HG03439 (cell line): ENCODE data around the gene SLC22A6.

Experiments used
- ATAC-seq: cut with Tn5 transposase; IDR thresholded peaks from one replicate; pipeline ENCODE4 v1.9.1; 2021; ENCODE audit warnings: mild to moderate bottlenecking, moderate library complexity; ENCODE audit not compliant: unreplicated experiment

The SLC22A6 gene

DNA sequence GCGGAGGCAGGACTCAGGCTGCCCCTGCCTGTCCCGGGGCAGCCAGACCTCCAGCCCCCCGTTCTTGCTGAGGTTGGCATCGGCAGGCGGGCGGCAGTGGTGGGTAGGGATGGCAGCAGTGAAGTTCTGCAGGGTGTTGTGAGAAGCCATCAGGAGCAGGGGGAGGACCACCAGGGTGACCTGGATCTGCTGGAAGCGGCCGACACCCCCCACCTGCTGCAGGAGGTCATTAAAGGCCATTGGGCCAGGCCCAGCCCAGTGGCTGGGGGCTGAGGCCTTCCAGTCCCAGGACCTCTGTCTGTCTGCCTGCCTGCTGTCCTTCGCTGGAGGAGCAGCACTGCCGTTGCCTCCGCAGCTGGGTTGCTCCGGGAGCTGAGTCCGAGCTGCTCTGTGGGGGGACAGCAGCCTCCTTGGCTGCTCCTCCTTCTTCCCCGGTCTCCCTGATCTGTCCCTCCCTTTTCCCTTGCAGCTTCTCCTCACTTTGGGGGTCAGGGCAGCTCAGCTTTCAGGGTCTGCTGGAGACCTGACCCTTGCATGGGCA lies at the start of gene SLC22A6:
SLC22A6 (minus strand) TSS at position 517 of the 541 bp plus-strand sequence; CDS start at position 240, 277 bp downstream.
- no peak for ATAC-seq

- no peak for ATAC-seq
Observed at GRCh38 chr11:63032457-63032856, 47.7 kb upstream of the SLC22A6 start.

DNA sequence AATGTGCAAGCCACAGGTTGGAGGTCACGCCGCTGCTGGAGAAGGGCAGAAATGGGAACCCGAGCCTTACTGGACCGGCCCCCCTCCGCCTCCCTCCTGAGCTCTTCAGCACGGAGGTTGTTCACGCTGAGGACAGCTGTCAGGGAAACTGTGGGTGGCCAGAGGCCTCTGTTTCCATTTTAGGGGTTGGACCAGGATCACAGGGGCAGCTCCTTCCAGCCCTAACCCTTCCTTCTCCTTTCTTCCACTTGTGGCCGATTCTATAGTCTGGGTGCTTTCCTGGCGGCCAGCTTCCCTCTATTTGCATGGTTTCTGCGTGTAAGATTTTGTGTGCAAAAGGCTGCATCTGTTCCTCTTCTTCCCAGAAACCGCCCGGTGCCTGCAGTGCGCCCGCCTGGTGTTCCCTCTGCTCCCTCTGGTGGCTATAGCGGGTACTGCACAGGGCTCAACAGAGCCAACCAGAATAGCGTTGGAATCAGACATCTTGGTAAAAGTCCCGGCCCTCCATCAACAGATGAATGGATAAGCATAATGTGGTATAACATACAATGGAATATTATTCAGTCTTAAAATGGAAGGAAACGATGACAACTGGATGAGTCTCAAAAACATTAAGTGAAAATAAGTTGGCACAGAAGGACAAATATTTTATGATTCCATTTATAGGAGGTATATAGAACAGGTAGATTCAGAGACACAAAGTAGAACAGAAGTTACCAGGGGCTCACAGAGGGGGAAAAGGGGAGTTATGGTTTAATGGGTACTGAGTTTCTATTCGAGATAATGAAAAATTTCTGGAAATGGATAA lies 39.3 kb upstream of the SLC22A6 start:
- no peak for ATAC-seq

- no peak for ATAC-seq
Observed at GRCh38 chr11:63023222-63023814, 38.6 kb upstream of the SLC22A6 start.

DNA sequence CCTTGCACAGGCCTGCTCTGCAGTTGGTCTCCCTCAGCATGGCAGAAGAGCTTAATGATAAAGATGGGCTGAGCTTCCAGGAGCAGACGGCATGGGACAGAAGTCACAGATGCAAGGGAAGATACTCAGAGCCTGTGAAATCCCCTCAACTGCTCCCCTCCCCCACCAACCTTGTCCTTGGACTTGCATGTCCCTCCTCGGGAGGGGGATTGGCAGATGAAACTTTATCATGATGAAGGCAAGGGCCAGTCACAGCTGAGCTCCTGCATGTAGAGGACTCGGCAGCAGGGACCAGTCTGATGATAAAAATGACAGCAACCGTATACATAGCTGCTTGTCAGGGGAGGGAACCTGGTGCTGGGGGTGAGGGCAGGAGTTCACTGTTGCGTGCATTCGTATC lies 37.7 kb upstream of the SLC22A6 start:
- ATAC-seq: no peak

DNA sequence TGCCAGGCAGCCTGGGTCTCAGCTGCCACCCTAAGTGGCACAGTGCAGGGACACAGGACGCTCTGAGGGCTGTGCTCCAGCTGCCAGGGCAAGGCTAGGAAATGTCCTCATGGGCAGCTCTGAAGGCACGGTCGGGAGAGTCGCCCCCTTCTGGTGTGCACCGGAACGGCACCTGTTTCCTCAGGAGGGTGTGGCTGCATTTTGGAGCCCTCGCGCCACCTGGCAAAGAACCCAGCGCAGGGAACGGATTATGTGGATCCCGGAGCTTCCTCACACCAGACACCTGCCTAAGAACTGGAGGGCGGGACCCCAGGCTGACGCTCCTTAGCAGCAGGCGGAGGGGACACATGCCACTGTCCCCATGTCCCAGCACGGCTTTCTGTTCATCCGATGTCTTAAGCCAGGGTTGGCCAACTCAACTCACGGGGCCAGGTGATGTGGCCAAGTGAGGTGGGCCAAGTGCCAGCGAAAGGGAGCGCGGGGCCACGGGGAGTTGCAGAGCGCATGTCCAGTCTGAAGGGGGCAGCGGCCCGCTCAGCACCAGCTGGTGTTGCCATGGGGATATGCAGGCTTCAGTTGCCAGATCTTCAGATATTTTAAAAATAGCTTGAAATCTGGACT lies 36.0 kb upstream of the SLC22A6 start:
- ATAC-seq: no peak

DNA sequence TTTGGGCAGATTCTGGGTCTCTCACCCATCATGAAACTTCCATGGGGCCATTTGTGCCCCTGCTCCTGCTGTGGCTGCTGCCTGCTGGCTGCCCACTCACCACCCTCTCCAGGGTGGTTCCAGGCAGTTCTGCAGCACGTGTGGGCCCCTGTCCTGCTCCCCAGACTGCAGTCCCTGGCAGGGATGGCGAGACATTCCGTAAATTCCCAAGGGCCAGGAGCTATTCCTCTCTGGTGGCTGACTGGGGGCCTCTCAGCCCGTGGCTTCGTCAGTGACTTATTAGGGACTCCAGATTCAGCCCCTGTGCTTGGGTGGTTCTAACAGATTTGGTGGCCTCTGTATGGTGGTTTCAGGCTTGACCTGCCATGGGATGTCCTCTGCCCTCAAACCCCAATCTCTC lies 34.7 kb upstream of the SLC22A6 start:
- no peak for ATAC-seq

- ATAC-seq: no peak
Observed at GRCh38 chr11:63017306-63017974, 32.7 kb upstream of the SLC22A6 start.

- no peak for ATAC-seq
Observed at GRCh38 chr11:63015521-63016215, 30.9 kb upstream of the SLC22A6 start, which contains the start of gene SLC22A8. TSS of gene SLC22A8 (minus strand) at chr11:63015841. CDS start at chr11:63014958, 883 bp downstream.

GRCh38 chr11:63014408-63015055 lies 29.8 kb upstream of the SLC22A6 start:
- no peak for ATAC-seq

GRCh38 chr11:63012839-63013238 lies 28.1 kb upstream of the SLC22A6 start:
- no peak for ATAC-seq

DNA sequence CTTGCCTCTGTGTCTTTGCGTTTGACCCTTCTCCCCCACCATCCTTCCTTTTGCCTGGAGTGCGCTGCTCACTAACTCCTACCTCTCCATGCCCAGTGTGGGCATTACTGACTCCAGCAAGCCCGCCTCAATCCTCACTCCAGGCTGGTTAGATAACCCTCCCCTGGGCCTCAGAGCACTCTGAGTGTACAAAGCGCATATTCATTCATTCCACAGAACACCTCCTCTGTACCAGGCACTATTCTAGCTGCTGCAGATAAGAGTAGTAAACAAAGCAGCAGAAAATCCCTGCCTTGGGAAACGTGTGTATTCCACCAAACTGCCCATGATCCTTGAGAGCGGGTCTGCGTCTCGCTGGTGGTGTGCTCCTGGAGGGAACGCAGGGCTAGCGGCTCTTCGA lies 27.7 kb upstream of the SLC22A6 start:
- ATAC-seq: no peak

DNA sequence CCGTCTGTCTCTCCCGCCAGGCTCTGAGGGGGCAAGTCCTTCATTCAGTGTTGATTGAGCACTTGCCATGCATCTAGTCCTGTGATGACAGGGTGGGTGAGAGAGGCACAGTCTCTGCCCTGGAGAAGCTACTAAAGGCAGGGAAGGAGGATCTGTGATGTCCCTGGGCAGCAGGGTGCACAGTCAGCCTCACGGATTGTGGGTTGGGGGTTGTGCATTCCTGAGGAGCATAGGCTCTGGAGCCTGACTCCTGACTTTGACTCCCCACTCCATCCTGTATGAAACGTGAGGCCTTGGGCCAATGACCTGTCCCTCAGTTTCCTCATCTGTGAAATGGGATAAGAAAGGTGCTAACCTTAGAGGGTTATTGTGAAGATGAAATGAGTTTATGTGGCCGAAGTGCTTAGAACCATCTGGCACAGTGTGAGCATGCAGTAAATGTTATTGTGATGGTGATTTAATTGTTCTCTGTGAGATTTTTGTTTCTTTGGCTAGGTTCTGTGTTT lies 26.2 kb upstream of the SLC22A6 start:
- ATAC-seq: no peak

DNA sequence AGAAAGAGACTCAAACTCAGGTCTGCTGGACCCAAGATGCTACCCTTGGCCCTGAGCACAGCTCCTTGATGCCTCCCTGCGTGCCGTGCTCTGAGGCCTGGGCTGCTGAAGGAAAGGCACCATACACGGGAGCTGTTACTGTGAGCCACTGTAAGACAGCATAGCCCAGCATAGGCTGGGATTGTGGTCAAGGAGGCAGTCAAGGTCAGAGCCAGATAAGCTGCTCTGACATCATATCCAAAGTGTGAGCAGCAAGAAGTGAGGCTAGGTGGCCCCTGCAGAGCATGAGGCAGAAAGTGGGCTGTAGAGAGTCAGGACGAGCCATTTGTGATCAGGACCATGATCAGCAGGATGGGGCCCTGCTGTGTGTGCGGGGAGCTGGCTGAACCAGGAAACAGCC lies 23.2 kb upstream of the SLC22A6 start:
- ATAC-seq: no peak

DNA sequence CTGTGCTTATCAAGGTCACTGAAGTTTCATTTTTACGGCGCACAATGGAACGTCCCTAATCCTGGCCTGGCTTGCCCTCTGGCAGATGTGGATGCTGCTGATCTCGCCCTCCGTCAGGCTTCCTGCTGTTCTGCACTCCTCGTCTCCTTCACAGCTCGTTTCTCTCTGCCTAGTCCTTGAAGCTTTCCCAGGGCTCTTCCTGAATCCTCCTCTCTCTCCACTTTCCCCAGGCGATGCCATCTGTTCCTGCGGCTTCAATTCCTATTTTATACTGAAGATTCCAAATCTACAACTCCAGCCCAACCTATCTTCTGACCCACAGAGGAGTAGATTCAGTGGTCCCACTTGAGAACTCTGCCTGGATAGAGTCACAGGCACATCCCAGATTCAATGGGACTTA lies 16.7 kb upstream of the SLC22A6 start:
- no peak for ATAC-seq

- ATAC-seq: no peak
Observed at GRCh38 chr11:62999649-63000048, 14.9 kb upstream of the SLC22A6 start.

- no peak for ATAC-seq
Observed at GRCh38 chr11:62999156-62999555, 14.4 kb upstream of the SLC22A6 start.

- no peak for ATAC-seq
Observed at GRCh38 chr11:62996271-62996670, 11.5 kb upstream of the SLC22A6 start.

- no peak for ATAC-seq
Observed at GRCh38 chr11:62994775-62995174, 10.0 kb upstream of the SLC22A6 start.

- no peak for ATAC-seq
Observed at GRCh38 chr11:62988276-62988675, 3.5 kb upstream of the SLC22A6 start.
